PC-9 (cell line): ENCODE results near the gene POMGNT2.

Source experiments
- EZH2 ChIP-seq: fragments of 200-600 bp; sonication (generic); IDR thresholded peaks from 2 replicates; pipeline ENCODE4 v1.8.0; 2017; ENCODE audit warnings: antibody characterized with exemption, low read depth
- TF ChIP-seq, protein P1 (sequence below): fragments of 200-600 bp; sonication (generic); conservative IDR thresholded peaks from 2 replicates; pipeline ENCODE4 v1.6.1; 2017; ENCODE audit warnings: mixed run types, antibody characterized with exemption, mild to moderate bottlenecking, moderate library complexity

DNA sequence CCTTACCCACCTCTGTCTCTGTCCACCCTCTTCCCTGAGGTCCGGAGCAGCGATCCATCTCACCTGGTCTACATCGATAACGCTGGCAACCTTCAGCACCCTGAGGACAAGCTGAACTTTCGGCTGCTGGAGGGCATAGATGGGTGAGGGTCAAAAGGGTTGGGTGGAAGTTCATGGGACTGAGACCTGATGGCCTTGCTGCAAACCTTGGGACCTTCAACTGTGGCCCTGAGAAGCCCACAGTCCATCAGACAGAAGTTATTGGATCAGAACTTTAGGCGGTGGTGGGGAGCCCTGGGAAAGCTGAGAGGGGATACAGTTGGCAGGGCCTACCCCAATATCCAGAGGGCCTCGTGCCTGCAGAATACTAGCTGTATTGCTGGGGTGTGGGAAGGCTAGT lies 50.5 kb downstream of the POMGNT2 start:
- TF ChIP-seq EZH2, result no peak
- TF ChIP-seq, protein P1, sequence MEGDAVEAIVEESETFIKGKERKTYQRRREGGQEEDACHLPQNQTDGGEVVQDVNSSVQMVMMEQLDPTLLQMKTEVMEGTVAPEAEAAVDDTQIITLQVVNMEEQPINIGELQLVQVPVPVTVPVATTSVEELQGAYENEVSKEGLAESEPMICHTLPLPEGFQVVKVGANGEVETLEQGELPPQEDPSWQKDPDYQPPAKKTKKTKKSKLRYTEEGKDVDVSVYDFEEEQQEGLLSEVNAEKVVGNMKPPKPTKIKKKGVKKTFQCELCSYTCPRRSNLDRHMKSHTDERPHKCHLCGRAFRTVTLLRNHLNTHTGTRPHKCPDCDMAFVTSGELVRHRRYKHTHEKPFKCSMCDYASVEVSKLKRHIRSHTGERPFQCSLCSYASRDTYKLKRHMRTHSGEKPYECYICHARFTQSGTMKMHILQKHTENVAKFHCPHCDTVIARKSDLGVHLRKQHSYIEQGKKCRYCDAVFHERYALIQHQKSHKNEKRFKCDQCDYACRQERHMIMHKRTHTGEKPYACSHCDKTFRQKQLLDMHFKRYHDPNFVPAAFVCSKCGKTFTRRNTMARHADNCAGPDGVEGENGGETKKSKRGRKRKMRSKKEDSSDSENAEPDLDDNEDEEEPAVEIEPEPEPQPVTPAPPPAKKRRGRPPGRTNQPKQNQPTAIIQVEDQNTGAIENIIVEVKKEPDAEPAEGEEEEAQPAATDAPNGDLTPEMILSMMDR, result no peak
